HepG2 (cell line): Measurements from ENCODE around the gene SLC25A22. TPM values are rescaled to one million over a fixed set of nuclear protein-coding genes. Genes with fewer than 3 reads are reported as not detected.
A peak's percentile ranks its signal among the peaks of the same experiment; 100 is the strongest.

Experiments
- AGO1 ChIP-seq: fragments of 200-400 bp; formaldehyde crosslinking; IDR thresholded peaks from 2 replicates; pipeline ENCODE4 v1.6.1; 2017; ENCODE audit warnings: mild to moderate bottlenecking, low read depth, low read length, moderate library complexity; ENCODE audit not compliant: poor library complexity, severe bottlenecking
- ETV6 ChIP-seq: sonication (generic); formaldehyde crosslinking; conservative IDR thresholded peaks from 2 replicates; pipeline ENCODE4 v1.4.0; 2020; ENCODE audit warnings: missing genetic modification reagents
- HMGA1 ChIP-seq: sonication (generic); formaldehyde crosslinking; conservative IDR thresholded peaks from 2 replicates; pipeline ENCODE4 v1.4.0; 2020; ENCODE audit warnings: missing genetic modification reagents
- HNF4G ChIP-seq, 2 experiments: sonication (generic) in 1 of 2; formaldehyde crosslinking in 1 of 2; IDR thresholded peaks; 2 replicates each; pipeline versions ENCODE4 v1.4.0 to v1.6.1; 2011 to 2020; ENCODE audit warnings: borderline replicate concordance in 2 of 2, low read depth in 2 of 2, mild to moderate bottlenecking in 2 of 2, low read length in 1 of 2, missing genetic modification reagents in 1 of 2, moderate library complexity in 1 of 2
- HNRNPLL ChIP-seq: fragments of 200-400 bp; formaldehyde crosslinking; IDR thresholded peaks from 2 replicates; pipeline ENCODE4 v1.6.1; 2017; ENCODE audit warnings: mild to moderate bottlenecking, low read depth, low read length; ENCODE audit not compliant: poor library complexity, severe bottlenecking
- KDM6A ChIP-seq: IDR thresholded peaks from 2 replicates; pipeline ENCODE4 v1.6.1; 2016; ENCODE audit warnings: low read depth
- PPARG ChIP-seq: conservative IDR thresholded peaks from 2 replicates; pipeline ENCODE4 v1.6.1; 2016; ENCODE audit warnings: missing biosample characterization, missing genetic modification reagents
- RBFOX2 ChIP-seq: fragments of 200-400 bp; formaldehyde crosslinking; IDR thresholded peaks from 2 replicates; pipeline ENCODE4 v1.6.1; 2017; ENCODE audit warnings: low read depth, mild to moderate bottlenecking, low read length
- SAP130 ChIP-seq: IDR thresholded peaks from 2 replicates; pipeline ENCODE4 v1.6.1; 2016; ENCODE audit warnings: low read depth
- ZFY ChIP-seq: sonication (generic); formaldehyde crosslinking; IDR thresholded peaks from 2 replicates; pipeline ENCODE4 v1.4.0; 2020; ENCODE audit warnings: missing genetic modification reagents
- ZIK1 ChIP-seq: sonication (generic); formaldehyde crosslinking; IDR thresholded peaks from 2 replicates; pipeline ENCODE4 v1.5.0; 2020; ENCODE audit warnings: mild to moderate bottlenecking, low read depth, missing genetic modification reagents, borderline replicate concordance
- ZNF484 ChIP-seq: sonication (generic); formaldehyde crosslinking; IDR thresholded peaks from 2 replicates; pipeline ENCODE4 v1.5.1; 2020; ENCODE audit warnings: mild to moderate bottlenecking, low read depth, missing genetic modification reagents, borderline replicate concordance
- ZNF747 ChIP-seq: sonication (generic); formaldehyde crosslinking; IDR thresholded peaks from 2 replicates; pipeline ENCODE4 v1.8.1; 2023; ENCODE audit warnings: missing genetic modification reagents, mild to moderate bottlenecking, borderline replicate concordance
- ZNF816 ChIP-seq: sonication (generic); formaldehyde crosslinking; IDR thresholded peaks from 2 replicates; pipeline ENCODE4 v1.8.0; 2022; ENCODE audit warnings: missing genetic modification reagents, mild to moderate bottlenecking, borderline replicate concordance
- ZSCAN30 ChIP-seq: sonication (generic); formaldehyde crosslinking; IDR thresholded peaks from 2 replicates; pipeline ENCODE4 v1.5.0; 2020; ENCODE audit warnings: mild to moderate bottlenecking, missing genetic modification reagents
- polyA plus RNA-seq, 8 experiments: library from polyadenylated mRNA; depleted of rRNA in 3 of 8; stranded (reverse) in 7 of 8; unstranded in 1 of 8; fragments of >200 nt; fragmentation: Illumina TruSeq in 4 of 8; extraction: Trizol in 4 of 8; gene quantifications; 2 replicates each; pipeline versions ENCODE4 v1.2.1 to v1.2.3, GENCODE V29; 2011 to 2016; ENCODE audit warnings: low read depth in 4 of 8, missing spikeins in 1 of 8, mixed read lengths in 1 of 8; ENCODE audit not compliant: insufficient read depth in 1 of 8
- total RNA-seq, 5 experiments: library from RNA; depleted of rRNA; stranded (reverse); fragments of >200 nt; fragmentation: Illumina TruSeq; extraction: Trizol; gene quantifications; 2 replicates each; pipeline ENCODE4 v1.2.3, GENCODE V29; 2016; ENCODE audit warnings: low read depth in 1 of 5
- TF ChIP-seq, protein P1 (sequence below): sonication (generic); formaldehyde crosslinking; IDR thresholded peaks from 2 replicates; pipeline ENCODE4 v1.4.0; 2020; ENCODE audit warnings: missing genetic modification reagents, borderline replicate concordance
- TF ChIP-seq, protein P2 (sequence below): sonication (generic); formaldehyde crosslinking; conservative IDR thresholded peaks from 2 replicates; pipeline ENCODE4 v1.5.0; 2020; ENCODE audit warnings: missing genetic modification reagents
- TF ChIP-seq, protein P3 (sequence below): sonication (generic); formaldehyde crosslinking; conservative IDR thresholded peaks from 2 replicates; pipeline ENCODE4 v1.4.0; 2020; ENCODE audit warnings: mild to moderate bottlenecking, missing genetic modification reagents, moderate library complexity
- TF ChIP-seq, protein P4 (sequence below): IDR thresholded peaks from 2 replicates; pipeline ENCODE4 v1.6.1; 2016; ENCODE audit warnings: mild to moderate bottlenecking

The SLC25A22 gene
- total and polyA plus RNA-seq, 2 of the 13 experiments (the other 11 are each of a cell fraction or from before 2014, with no cell fraction given): 12.4 to 19.2 TPM

DNA sequence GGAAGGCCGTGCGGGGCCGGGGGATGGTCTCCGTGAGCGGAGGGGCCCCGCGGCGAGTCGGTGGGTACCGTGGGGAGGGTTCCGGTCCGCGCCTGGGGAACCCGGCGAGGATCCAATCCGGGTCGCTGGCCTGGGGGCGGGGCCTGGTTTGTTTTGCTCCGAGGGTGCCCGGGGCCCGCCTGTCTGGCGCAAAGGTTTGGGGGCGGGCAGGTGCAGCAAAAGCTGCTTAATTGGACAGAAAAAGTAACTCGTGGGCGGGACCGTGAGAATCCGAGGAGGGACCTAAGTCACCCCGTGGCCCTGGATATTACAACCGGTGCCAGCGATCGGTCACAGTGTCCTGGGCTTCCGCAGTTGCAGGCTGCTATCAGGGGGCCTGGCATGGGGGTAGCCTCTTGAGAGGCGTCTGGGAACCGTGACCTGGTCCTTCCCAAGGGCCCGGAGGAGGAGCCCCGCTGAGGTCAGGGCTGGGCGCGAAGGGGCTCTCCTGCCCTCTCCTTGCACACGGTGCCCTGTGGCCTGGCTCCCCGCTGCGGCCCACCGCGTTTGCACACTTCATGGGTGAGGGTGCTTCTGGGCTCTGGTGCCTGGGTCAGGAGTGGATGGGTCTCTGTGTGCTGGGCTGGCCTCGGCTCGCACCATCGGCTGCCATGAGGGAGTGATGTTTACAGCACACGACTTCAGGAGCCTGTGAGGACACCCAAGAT is 22.0 kb upstream of the SLC25A22 start (continued):
- TF ChIP-seq ZSCAN30 (CRISPR knock-in tag): no peak
- TF ChIP-seq PPARG: no peak
- TF ChIP-seq, protein P1, sequence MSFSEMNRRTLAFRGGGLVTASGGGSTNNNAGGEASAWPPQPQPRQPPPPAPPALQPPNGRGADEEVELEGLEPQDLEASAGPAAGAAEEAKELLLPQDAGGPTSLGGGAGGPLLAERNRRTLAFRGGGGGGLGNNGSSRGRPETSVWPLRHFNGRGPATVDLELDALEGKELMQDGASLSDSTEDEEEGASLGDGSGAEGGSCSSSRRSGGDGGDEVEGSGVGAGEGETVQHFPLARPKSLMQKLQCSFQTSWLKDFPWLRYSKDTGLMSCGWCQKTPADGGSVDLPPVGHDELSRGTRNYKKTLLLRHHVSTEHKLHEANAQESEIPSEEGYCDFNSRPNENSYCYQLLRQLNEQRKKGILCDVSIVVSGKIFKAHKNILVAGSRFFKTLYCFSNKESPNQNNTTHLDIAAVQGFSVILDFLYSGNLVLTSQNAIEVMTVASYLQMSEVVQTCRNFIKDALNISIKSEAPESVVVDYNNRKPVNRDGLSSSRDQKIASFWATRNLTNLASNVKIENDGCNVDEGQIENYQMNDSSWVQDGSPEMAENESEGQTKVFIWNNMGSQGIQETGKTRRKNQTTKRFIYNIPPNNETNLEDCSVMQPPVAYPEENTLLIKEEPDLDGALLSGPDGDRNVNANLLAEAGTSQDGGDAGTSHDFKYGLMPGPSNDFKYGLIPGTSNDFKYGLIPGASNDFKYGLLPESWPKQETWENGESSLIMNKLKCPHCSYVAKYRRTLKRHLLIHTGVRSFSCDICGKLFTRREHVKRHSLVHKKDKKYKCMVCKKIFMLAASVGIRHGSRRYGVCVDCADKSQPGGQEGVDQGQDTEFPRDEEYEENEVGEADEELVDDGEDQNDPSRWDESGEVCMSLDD (CRISPR knock-in tag): no peak
- peak; percentile 10; the same call in 1 of the 2 replicates for TF ChIP-seq HNF4G (IDR thresholded peaks at IDR 0.05; ENCODE audit: borderline replicate concordance, low read depth, low read length)
- no peak for TF ChIP-seq HNF4G (CRISPR knock-in tag; IDR thresholded peaks at IDR 0.05; ENCODE audit: borderline replicate concordance, low read depth)
- no peak for TF ChIP-seq ZIK1 (CRISPR knock-in tag)
- TF ChIP-seq, protein P2, sequence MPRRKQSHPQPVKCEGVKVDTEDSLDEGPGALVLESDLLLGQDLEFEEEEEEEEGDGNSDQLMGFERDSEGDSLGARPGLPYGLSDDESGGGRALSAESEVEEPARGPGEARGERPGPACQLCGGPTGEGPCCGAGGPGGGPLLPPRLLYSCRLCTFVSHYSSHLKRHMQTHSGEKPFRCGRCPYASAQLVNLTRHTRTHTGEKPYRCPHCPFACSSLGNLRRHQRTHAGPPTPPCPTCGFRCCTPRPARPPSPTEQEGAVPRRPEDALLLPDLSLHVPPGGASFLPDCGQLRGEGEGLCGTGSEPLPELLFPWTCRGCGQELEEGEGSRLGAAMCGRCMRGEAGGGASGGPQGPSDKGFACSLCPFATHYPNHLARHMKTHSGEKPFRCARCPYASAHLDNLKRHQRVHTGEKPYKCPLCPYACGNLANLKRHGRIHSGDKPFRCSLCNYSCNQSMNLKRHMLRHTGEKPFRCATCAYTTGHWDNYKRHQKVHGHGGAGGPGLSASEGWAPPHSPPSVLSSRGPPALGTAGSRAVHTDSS (CRISPR knock-in tag): no peak
- peak; percentile 59 for TF ChIP-seq SAP130 (CRISPR knock-in tag)
- TF ChIP-seq, protein P3, sequence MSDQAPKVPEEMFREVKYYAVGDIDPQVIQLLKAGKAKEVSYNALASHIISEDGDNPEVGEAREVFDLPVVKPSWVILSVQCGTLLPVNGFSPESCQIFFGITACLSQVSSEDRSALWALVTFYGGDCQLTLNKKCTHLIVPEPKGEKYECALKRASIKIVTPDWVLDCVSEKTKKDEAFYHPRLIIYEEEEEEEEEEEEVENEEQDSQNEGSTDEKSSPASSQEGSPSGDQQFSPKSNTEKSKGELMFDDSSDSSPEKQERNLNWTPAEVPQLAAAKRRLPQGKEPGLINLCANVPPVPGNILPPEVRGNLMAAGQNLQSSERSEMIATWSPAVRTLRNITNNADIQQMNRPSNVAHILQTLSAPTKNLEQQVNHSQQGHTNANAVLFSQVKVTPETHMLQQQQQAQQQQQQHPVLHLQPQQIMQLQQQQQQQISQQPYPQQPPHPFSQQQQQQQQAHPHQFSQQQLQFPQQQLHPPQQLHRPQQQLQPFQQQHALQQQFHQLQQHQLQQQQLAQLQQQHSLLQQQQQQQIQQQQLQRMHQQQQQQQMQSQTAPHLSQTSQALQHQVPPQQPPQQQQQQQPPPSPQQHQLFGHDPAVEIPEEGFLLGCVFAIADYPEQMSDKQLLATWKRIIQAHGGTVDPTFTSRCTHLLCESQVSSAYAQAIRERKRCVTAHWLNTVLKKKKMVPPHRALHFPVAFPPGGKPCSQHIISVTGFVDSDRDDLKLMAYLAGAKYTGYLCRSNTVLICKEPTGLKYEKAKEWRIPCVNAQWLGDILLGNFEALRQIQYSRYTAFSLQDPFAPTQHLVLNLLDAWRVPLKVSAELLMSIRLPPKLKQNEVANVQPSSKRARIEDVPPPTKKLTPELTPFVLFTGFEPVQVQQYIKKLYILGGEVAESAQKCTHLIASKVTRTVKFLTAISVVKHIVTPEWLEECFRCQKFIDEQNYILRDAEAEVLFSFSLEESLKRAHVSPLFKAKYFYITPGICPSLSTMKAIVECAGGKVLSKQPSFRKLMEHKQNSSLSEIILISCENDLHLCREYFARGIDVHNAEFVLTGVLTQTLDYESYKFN (CRISPR knock-in tag): 0 out of 2 replicates have a peak, but pooled peaks have one; percentile 18
- TF ChIP-seq RBFOX2: no peak
- TF ChIP-seq AGO1: peak; percentile 24
- no peak for TF ChIP-seq HMGA1
- TF ChIP-seq, protein P4, sequence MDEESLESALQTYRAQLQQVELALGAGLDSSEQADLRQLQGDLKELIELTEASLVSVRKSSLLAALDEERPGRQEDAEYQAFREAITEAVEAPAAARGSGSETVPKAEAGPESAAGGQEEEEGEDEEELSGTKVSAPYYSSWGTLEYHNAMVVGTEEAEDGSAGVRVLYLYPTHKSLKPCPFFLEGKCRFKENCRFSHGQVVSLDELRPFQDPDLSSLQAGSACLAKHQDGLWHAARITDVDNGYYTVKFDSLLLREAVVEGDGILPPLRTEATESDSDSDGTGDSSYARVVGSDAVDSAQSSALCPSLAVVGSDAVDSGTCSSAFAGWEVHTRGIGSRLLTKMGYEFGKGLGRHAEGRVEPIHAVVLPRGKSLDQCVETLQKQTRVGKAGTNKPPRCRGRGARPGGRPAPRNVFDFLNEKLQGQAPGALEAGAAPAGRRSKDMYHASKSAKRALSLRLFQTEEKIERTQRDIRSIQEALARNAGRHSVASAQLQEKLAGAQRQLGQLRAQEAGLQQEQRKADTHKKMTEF (CRISPR knock-in tag): peak; percentile 10; the same call in 1 of the 2 replicates
- no peak for TF ChIP-seq ZFY (CRISPR knock-in tag)
- no peak for TF ChIP-seq ZNF484 (CRISPR knock-in tag)
- TF ChIP-seq ETV6 (CRISPR knock-in tag): no peak
- peak; percentile 16 for TF ChIP-seq HNRNPLL
- TF ChIP-seq ZNF747 (CRISPR knock-in tag): 0 out of 2 replicates have a peak, but pooled peaks have one; percentile 33
- no peak for TF ChIP-seq KDM6A (CRISPR knock-in tag)
- TF ChIP-seq ZNF816 (CRISPR knock-in tag): no peak
